GM12873 (cell line): Measurements from ENCODE around the gene GPR158.

ENCODE experiments used
- TF ChIP-seq, protein P1 (sequence below): IDR thresholded peaks from 2 replicates; pipeline ENCODE4 v1.5.1; 2012; ENCODE audit warnings: low read depth, mild to moderate bottlenecking, moderate library complexity, low read length, control low read depth; ENCODE audit not compliant: insufficient read depth; ENCODE audit errors: missing control alignments

GPR158 gene

DNA sequence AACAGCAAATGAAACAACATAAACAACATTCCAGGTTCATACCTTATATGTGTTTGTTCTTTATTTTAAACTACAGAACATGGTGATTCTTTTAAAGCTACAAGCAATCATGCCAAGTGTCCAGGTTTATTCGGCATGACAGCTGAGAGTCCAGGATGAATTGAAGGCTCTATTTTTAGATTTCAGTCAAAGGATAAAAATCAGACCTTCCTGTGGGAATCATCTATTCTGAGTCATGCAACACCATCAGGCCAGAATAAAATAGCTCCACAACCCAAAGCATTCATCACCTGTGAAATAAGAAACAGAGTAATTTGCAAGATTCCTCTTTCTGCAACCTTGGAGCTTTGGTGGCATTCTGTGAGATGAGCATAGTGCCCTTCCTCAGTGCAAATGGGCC is 466.8 kb downstream of the GPR158 start:
- TF ChIP-seq, protein P1, sequence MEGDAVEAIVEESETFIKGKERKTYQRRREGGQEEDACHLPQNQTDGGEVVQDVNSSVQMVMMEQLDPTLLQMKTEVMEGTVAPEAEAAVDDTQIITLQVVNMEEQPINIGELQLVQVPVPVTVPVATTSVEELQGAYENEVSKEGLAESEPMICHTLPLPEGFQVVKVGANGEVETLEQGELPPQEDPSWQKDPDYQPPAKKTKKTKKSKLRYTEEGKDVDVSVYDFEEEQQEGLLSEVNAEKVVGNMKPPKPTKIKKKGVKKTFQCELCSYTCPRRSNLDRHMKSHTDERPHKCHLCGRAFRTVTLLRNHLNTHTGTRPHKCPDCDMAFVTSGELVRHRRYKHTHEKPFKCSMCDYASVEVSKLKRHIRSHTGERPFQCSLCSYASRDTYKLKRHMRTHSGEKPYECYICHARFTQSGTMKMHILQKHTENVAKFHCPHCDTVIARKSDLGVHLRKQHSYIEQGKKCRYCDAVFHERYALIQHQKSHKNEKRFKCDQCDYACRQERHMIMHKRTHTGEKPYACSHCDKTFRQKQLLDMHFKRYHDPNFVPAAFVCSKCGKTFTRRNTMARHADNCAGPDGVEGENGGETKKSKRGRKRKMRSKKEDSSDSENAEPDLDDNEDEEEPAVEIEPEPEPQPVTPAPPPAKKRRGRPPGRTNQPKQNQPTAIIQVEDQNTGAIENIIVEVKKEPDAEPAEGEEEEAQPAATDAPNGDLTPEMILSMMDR: no peak

DNA sequence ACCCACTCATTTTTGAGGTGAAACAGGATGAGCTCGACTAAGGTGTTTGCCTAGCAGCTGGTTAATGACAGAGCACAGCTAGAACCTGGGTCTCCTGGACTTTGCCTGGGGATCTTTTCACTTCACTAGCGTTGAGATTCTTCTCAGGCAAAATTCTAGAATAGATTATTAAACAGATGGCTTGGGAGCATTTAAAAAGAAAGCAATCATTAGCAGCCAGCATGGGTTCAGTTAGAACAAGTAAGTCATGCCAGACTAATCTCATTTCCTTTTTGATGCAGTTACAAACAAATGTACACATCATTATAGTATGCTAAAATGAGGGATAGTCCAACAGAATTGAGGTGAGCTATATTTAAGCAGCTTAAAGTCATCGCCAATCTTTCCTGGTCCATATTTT is 467.9 kb downstream of the GPR158 start:
- TF ChIP-seq, protein P1: no peak

DNA sequence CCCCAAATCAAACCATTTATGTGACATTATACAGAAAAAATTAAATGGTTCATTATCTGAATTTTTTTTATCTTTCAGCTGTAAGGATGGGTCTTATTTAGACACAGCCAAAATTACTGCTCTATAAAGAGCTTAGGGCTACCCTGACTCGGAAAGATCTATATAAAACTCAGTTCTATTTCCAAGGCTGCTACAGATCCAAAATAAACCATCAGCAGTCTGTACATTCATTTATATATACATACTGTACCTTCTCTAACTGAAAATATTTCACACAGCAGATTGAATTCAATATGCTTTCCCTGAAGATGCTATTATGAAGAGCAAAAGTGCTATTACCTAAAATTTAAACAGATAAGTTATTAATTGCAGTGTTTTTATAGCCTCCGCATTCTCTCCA is 471.6 kb downstream of the GPR158 start:
- TF ChIP-seq, protein P1: no peak

DNA sequence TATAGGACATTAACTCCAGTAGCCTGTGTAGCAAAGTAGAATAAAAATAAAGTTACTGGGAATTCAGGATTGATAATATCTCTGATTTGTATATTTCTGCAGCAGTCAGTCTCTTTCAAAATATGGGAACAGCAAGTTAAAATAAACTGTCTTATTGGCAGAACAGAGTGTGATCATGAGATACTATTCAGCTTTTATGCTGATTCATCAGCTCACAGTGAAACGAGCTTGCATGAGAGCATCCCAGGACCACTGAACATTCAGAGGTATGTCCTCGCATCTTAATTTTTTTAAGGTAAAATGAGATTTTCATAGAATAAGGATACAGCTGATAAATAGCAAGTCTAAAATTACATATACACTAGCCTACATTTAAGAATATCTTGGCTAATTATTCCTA is 476.7 kb downstream of the GPR158 start:
- TF ChIP-seq, protein P1: no peak
